HepG2 (cell line): ENCODE results near the gene IQGAP3. TPM values are rescaled to one million over a fixed set of nuclear protein-coding genes. Genes with fewer than 3 reads are reported as not detected.
A peak's percentile ranks its signal among the peaks of the same experiment; 100 is the strongest.

Source experiments
- HIC2 ChIP-seq: sonication (generic); formaldehyde crosslinking; IDR thresholded peaks from 2 replicates; pipeline ENCODE4 v1.9.0; 2022; ENCODE audit warnings: low read depth, missing genetic modification reagents
- HNRNPLL ChIP-seq: fragments of 200-400 bp; formaldehyde crosslinking; IDR thresholded peaks from 2 replicates; pipeline ENCODE4 v1.6.1; 2017; ENCODE audit warnings: mild to moderate bottlenecking, low read depth, low read length; ENCODE audit not compliant: poor library complexity, severe bottlenecking
- JDP2 ChIP-seq: sonication (generic); formaldehyde crosslinking; IDR thresholded peaks from 2 replicates; pipeline ENCODE4 v1.8.1; 2022; ENCODE audit warnings: missing genetic modification reagents, borderline replicate concordance
- MXD4 ChIP-seq: IDR thresholded peaks from 2 replicates; pipeline ENCODE4 v1.6.1; 2016; ENCODE audit warnings: mild to moderate bottlenecking, missing biosample characterization, missing genetic modification reagents
- MYC ChIP-seq: sonication (generic); formaldehyde crosslinking; IDR thresholded peaks from 2 replicates; pipeline ENCODE4 v1.9.0; 2021; ENCODE audit warnings: missing genetic modification reagents, borderline replicate concordance
- NFAT5 ChIP-seq: sonication (generic); formaldehyde crosslinking; IDR thresholded peaks from 2 replicates; pipeline ENCODE4 v1.4.0; 2020; ENCODE audit warnings: missing genetic modification reagents
- NFE2L2 ChIP-seq: fragments of 150-350 bp; IDR thresholded peaks from 2 replicates; pipeline ENCODE4 v1.6.1; 2014; ENCODE audit warnings: low read length
- PRDM15 ChIP-seq: sonication (generic); formaldehyde crosslinking; IDR thresholded peaks from 2 replicates; pipeline ENCODE4 v1.4.0; 2020; ENCODE audit warnings: missing genetic modification reagents
- PRMT3 ChIP-seq: sonication (generic); formaldehyde crosslinking; IDR thresholded peaks from 2 replicates; pipeline ENCODE4 v1.8.1; 2022; ENCODE audit warnings: low read depth, mild to moderate bottlenecking, moderate library complexity, missing genetic modification reagents, borderline replicate concordance
- ZBTB46 ChIP-seq: sonication (generic); formaldehyde crosslinking; IDR thresholded peaks from 2 replicates; pipeline ENCODE4 v1.4.0; 2020; ENCODE audit warnings: mild to moderate bottlenecking, missing genetic modification reagents, borderline replicate concordance
- ZKSCAN5 ChIP-seq: sonication (generic); formaldehyde crosslinking; IDR thresholded peaks from 2 replicates; pipeline ENCODE4 v1.5.1; 2020; ENCODE audit warnings: mild to moderate bottlenecking, missing genetic modification reagents
- ZNF256 ChIP-seq: sonication (generic); formaldehyde crosslinking; conservative IDR thresholded peaks from 2 replicates; pipeline ENCODE4 v1.4.0; 2020; ENCODE audit warnings: missing genetic modification reagents
- ZNF710 ChIP-seq: sonication (generic); formaldehyde crosslinking; IDR thresholded peaks from 2 replicates; pipeline ENCODE4 v1.5.0; 2020; ENCODE audit warnings: mild to moderate bottlenecking, missing genetic modification reagents, borderline replicate concordance
- polyA plus RNA-seq, 8 experiments: library from polyadenylated mRNA; depleted of rRNA in 3 of 8; stranded (reverse) in 7 of 8; unstranded in 1 of 8; fragments of >200 nt; fragmentation: Illumina TruSeq in 4 of 8; extraction: Trizol in 4 of 8; gene quantifications; 2 replicates each; pipeline versions ENCODE4 v1.2.1 to v1.2.3, GENCODE V29; 2011 to 2016; ENCODE audit warnings: low read depth in 4 of 8, missing spikeins in 1 of 8, mixed read lengths in 1 of 8; ENCODE audit not compliant: insufficient read depth in 1 of 8
- total RNA-seq, 5 experiments: library from RNA; depleted of rRNA; stranded (reverse); fragments of >200 nt; fragmentation: Illumina TruSeq; extraction: Trizol; gene quantifications; 2 replicates each; pipeline ENCODE4 v1.2.3, GENCODE V29; 2016; ENCODE audit warnings: low read depth in 1 of 5

IQGAP3 gene
- total and polyA plus RNA-seq, 2 of the 13 experiments (the other 11 are each of a cell fraction or from before 2014, with no cell fraction given), result 13.5 to 14.1 TPM

- TF ChIP-seq HIC2 (CRISPR knock-in tag), result no peak
- peak; percentile 72; the same call in 1 of the 2 replicates for TF ChIP-seq PRMT3 (CRISPR knock-in tag)
- TF ChIP-seq MXD4 (CRISPR knock-in tag), result peak; percentile 97
- no peak for TF ChIP-seq ZNF256 (CRISPR knock-in tag)
- TF ChIP-seq ZNF710 (CRISPR knock-in tag), result peak; percentile 25; the same call in 1 of the 2 replicates
- TF ChIP-seq NFE2L2, result no peak
- TF ChIP-seq MYC (CRISPR knock-in tag), result peak; percentile 98
- no peak for TF ChIP-seq ZBTB46 (CRISPR knock-in tag)
- no peak for TF ChIP-seq ZKSCAN5 (CRISPR knock-in tag)
- TF ChIP-seq HNRNPLL, result no peak
- TF ChIP-seq NFAT5 (CRISPR knock-in tag), result 0 out of 2 replicates have a peak, but pooled peaks have one; percentile 61
- no peak for TF ChIP-seq JDP2 (CRISPR knock-in tag)
- TF ChIP-seq PRDM15 (CRISPR knock-in tag), result 0 out of 2 replicates have a peak, but pooled peaks have one; percentile 28
Observed at GRCh38 chr1:156601122-156601830, 28.9 kb upstream of the IQGAP3 start, which contains the start of gene GPATCH4 (continued).
